Nephron (organoid): ENCODE measurements around the gene CRACDL.

Experiments
- H3K27ac Mint-ChIP-seq, 3 experiments: 2 replicates each; pipeline ENCODE4 v1.8.0; 2020; ENCODE audit warnings: mixed read lengths in 3 of 3, mild to moderate bottlenecking in 2 of 3, moderate library complexity in 1 of 3
- H3K27me3 Mint-ChIP-seq: 2 replicates; pipeline ENCODE4 v1.8.0; 2021; ENCODE audit warnings: low read depth, mild to moderate bottlenecking, moderate library complexity, mixed read lengths
- H3K36me3 Mint-ChIP-seq: 2 replicates; pipeline ENCODE4 v1.8.0; 2020; ENCODE audit warnings: low read depth, mixed read lengths
- H3K4me1 Mint-ChIP-seq: 2 replicates; pipeline ENCODE4 v1.8.0; 2020; ENCODE audit warnings: mixed read lengths
- H3K4me3 Mint-ChIP-seq, 3 experiments: 2 replicates each; pipeline ENCODE4 v1.8.0; 2020; ENCODE audit warnings: mild to moderate bottlenecking in 3 of 3, mixed read lengths in 3 of 3, moderate library complexity in 2 of 3
- H3K9me3 Mint-ChIP-seq: 2 replicates; pipeline ENCODE4 v1.8.0; 2020; ENCODE audit warnings: mixed read lengths
- CTCF ChIP-seq, 3 experiments: fragments of 200-600 bp; sonication (generic); IDR thresholded peaks; one replicate each; pipeline ENCODE4 v1.5.0; 2021; ENCODE audit warnings: antibody characterized with exemption in 3 of 3; ENCODE audit not compliant: unreplicated experiment in 3 of 3

CRACDL gene

GRCh38 chr2:98923244-98923940 lies 12.6 kb downstream of the CRACDL start:
- TF ChIP-seq CTCF (IDR thresholded peaks at IDR 0.05; ENCODE audit: unreplicated experiment in 3 of 3), result no peak
- peaks cover 2% of the 10 kb centered on the region for H3K9me3 Mint-ChIP-seq
- no peaks in the 10 kb centered on the region for H3K36me3 Mint-ChIP-seq
- H3K27ac Mint-ChIP-seq, result no peak overlapping the region
- peaks cover 5% of the 10 kb centered on the region for H3K27me3 Mint-ChIP-seq
- H3K4me1 Mint-ChIP-seq, result no peaks in the 10 kb centered on the region
- no peak overlapping the region for H3K4me3 Mint-ChIP-seq

- no peak for TF ChIP-seq CTCF (IDR thresholded peaks at IDR 0.05; ENCODE audit: unreplicated experiment in 3 of 3)
- Mint-ChIP-seq H3K4me1 (peaks cover 8% of the 10 kb centered on the region), H3K4me3 (no peak overlapping the region), H3K9me3 (peaks cover 2% of the 10 kb centered on the region), H3K27me3 (peaks cover 5% of the 10 kb centered on the region), H3K36me3 (no peaks in the 10 kb centered on the region), H3K27ac (no peak overlapping the region)
Measured at GRCh38 chr2:98921062-98921461, 15.0 kb downstream of the CRACDL start.

GRCh38 chr2:98917031-98917471 lies 19.0 kb downstream of the CRACDL start:
- Mint-ChIP-seq H3K9me3 (peaks cover 2% of the 10 kb centered on the region), H3K4me3 (no peak overlapping the region), H3K27ac (peak overlapping the region in 1 of 3 experiments; percentile 10), H3K4me1 (peaks cover 27% of the 10 kb centered on the region), H3K36me3 (no peaks in the 10 kb centered on the region), H3K27me3 (peaks cover 14% of the 10 kb centered on the region)
- no peak for TF ChIP-seq CTCF (IDR thresholded peaks at IDR 0.05; ENCODE audit: unreplicated experiment in 3 of 3)

GRCh38 chr2:98915751-98916358 lies 20.2 kb downstream of the CRACDL start:
- peaks cover 14% of the 10 kb centered on the region for H3K27me3 Mint-ChIP-seq
- H3K9me3 Mint-ChIP-seq, result peaks cover 2% of the 10 kb centered on the region
- H3K4me3 Mint-ChIP-seq, result no peak overlapping the region
- no peak overlapping the region for H3K27ac Mint-ChIP-seq
- H3K4me1 Mint-ChIP-seq, result peaks cover 37% of the 10 kb centered on the region
- no peak for TF ChIP-seq CTCF (IDR thresholded peaks at IDR 0.05; ENCODE audit: unreplicated experiment in 3 of 3)
- H3K36me3 Mint-ChIP-seq, result no peaks in the 10 kb centered on the region

GRCh38 chr2:98914713-98915580 lies 21.1 kb downstream of the CRACDL start:
- no peak for TF ChIP-seq CTCF (IDR thresholded peaks at IDR 0.05; ENCODE audit: unreplicated experiment in 3 of 3)
- Mint-ChIP-seq H3K9me3 (peaks cover 2% of the 10 kb centered on the region), H3K27ac (no peak overlapping the region), H3K36me3 (no peaks in the 10 kb centered on the region), H3K4me1 (peaks cover 38% of the 10 kb centered on the region), H3K4me3 (no peak overlapping the region), H3K27me3 (peaks cover 9% of the 10 kb centered on the region)
